Activated CD8-positive, alpha-beta memory T cell treated with anti-CD3 and anti-CD28 coated beads, Interleukin-2, amount 10 ng/mL, durations not matched to agents 7 days and 5 days (primary cell): ENCODE data around the gene NRXN2. TPM values are rescaled to one million over a fixed set of nuclear protein-coding genes. Genes with fewer than 3 reads are reported as not detected.

Experiments used
- ATAC-seq: fragments of 150-1000 bp; cut with Tn5 transposase; one replicate; pipeline ENCODE4 v1.10.0; 2021; ENCODE audit warnings: moderate library complexity
- CTCF ChIA-PET: fragments of 350-600 bp; sonication (Branson Sonifier 250); formaldehyde crosslinking; loops from one replicate; lab custom pipeline; 2021; ENCODE audit warnings: antibody characterized with exemption; lab: Charles Lee
- DNase-seq: peaks from one replicate; pipeline ENCODE4 v3.0.0-alpha.2; 2020
- H3K27ac Mint-ChIP-seq: one replicate; pipeline ENCODE4 v1.8.0; 2021; ENCODE audit warnings: mild to moderate bottlenecking, mixed read lengths
- H3K27me3 Mint-ChIP-seq: one replicate; pipeline ENCODE4 v1.8.0; 2021; ENCODE audit warnings: mixed read lengths
- H3K36me3 Mint-ChIP-seq: one replicate; pipeline ENCODE4 v1.8.0; 2021; ENCODE audit warnings: mild to moderate bottlenecking, mixed read lengths
- H3K4me1 Mint-ChIP-seq: one replicate; pipeline ENCODE4 v1.8.0; 2021; ENCODE audit warnings: mixed read lengths
- H3K4me3 Mint-ChIP-seq: one replicate; pipeline ENCODE4 v1.8.0; 2021; ENCODE audit warnings: mild to moderate bottlenecking, moderate library complexity, mixed read lengths
- H3K9me3 Mint-ChIP-seq: one replicate; pipeline ENCODE4 v1.8.0; 2022; ENCODE audit warnings: low read depth, mixed read lengths
- total RNA-seq, 2 experiments: library from RNA; stranded (reverse); gene quantifications; one replicate each; pipeline ENCODE4 v1.2.3, GENCODE V29; 2021

The NRXN2 gene
- under 1 TPM; 0.23 to 0.40 TPM for total RNA-seq

DNA sequence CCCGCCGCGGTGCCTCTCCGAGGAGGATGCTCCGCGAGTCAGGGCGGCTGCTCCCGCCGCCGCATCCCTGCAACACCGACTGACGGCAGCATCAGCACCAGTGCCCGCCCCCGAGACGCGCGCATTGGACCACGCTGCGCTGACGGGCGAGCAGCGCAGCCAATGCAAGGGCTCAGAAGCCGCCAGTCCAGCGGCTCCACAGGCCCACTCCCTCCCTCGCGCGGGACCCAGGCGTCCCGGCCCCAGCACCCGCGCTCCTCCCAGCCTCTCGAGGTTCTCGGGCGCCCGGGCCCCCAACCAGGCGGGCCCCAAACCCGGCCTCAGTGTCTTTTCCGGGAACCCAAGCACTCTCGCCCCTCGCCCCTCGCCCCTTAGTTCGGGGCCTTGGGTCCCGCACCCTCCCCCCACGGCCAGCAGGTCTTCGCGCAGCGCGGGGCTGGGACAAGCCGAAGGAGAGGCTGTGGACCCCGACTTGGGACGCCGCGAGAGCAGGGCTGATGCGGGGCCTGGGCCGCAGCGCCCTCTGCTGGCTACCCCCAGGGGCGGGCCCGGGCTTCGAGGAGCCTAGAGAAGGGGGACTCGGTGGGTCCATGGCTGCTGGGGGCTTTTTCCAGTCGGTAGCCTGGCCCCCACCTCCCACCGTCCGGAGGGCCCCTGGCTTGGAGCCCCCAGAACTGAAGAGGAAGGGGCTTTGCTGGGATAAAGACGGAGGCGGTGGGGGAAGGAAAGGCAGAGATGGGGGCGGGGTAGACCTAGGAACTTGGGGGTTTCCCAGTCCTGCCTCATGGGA, at the start of gene NRXN2:
TSS of gene NRXN2 (minus strand) at position 81 of the 790 bp plus-strand sequence. CDS start 9,498 bp downstream, outside the sequence.
- Mint-ChIP-seq H3K36me3 (no peaks in the 10 kb centered on the region), H3K9me3 (no peaks in the 10 kb centered on the region), H3K27ac (peak within 1 kb of the TSS; percentile 48), H3K4me1 (peaks cover 8% of the 10 kb centered on the region), H3K4me3 (peak within 1 kb of the TSS; percentile 56), H3K27me3 (peaks cover 30% of the 10 kb centered on the region)
- CTCF ChIA-PET, result interaction anchor here (1.7 kb wide), 1 partner anchor 34 kb away, joined by 7 read pairs; no protein-coding TSS in a partner anchor
- peak; percentile 100 for ATAC-seq
- peak; percentile 92 for DNase-seq

DNA sequence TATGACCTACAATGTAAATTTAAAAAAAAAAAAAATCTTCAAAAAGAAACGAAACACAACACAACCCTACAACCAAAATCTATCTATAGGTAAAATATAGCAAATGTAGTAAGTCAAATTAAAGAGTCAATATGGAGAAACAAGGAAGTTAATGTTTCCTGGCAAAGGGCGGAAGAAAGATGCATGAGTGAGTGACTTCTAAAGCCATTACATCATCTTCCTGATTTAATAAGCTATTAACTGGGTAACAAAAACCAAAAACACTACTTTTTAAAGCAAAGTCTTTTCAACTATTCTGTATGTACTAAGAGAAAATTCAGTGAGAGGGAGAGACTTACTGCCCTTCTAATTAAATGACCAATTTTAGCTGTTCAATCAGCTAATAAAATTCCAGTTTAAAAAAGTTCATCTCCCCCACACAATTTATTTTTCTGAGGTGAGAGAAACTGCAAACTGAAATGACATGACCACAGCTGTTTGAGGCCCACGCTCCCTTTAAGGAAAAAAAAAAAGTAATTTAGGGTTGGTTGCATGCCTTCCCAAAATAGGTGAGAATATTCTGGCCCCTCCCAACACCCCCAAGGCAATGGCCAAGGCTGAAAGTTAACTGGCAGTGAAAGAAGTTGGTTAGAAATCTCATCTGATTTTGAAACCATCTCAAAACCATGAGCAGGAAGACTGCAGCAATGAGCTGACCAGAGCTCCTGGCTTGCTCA, 49.5 kb upstream of the NRXN2 start:
- DNase-seq (no peak), ATAC-seq (no peak)
- Mint-ChIP-seq H3K27me3 (no peaks in the 10 kb centered on the region), H3K9me3 (no peaks in the 10 kb centered on the region), H3K4me1 (peaks cover 85% of the 10 kb centered on the region), H3K36me3 (peaks cover 95% of the 10 kb centered on the region), H3K27ac (peak overlapping the region; percentile 79), H3K4me3 (peak overlapping the region; percentile 28)
- CTCF ChIA-PET, result interaction anchor here (0.6 to 14.7 kb wide), 5 partner anchors 9 to 1662 kb away, joined by 3 to 294 read pairs (median 10); partner anchors contain the start of genes PYGM and RASGRP2

DNA sequence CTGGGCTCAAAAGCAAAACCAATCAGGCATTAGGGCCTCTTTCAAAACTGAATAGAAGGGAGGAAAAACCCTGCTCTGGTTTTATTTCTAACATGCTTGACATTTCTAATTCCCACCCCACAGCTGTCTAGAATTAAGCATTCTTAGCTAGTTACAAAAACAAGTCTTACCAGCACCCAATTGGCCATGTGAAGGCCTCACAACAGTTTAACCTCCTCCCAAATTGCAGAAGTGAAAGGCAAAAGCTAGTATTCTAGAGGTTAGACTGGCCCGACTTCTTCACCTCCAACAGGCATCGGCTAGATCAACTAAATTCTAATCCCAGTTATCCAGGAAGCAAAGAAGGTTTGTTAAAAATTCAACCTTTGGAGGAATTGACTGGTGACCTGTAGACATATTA, 48.9 kb upstream of the NRXN2 start:
- no peak for DNase-seq
- CTCF ChIA-PET, result interaction anchor here (1.6 to 14.7 kb wide), 3 partner anchors 8 to 29 kb away, joined by 10 to 294 read pairs (median 11); partner anchors contain the start of genes PYGM and RASGRP2
- H3K4me3 Mint-ChIP-seq, result no peak overlapping the region
- peaks cover 94% of the 10 kb centered on the region for H3K36me3 Mint-ChIP-seq
- peaks cover 85% of the 10 kb centered on the region for H3K4me1 Mint-ChIP-seq
- no peaks in the 10 kb centered on the region for H3K27me3 Mint-ChIP-seq
- ATAC-seq, result no peak
- H3K9me3 Mint-ChIP-seq, result no peaks in the 10 kb centered on the region
- peak overlapping the region; percentile 79 for H3K27ac Mint-ChIP-seq

DNA sequence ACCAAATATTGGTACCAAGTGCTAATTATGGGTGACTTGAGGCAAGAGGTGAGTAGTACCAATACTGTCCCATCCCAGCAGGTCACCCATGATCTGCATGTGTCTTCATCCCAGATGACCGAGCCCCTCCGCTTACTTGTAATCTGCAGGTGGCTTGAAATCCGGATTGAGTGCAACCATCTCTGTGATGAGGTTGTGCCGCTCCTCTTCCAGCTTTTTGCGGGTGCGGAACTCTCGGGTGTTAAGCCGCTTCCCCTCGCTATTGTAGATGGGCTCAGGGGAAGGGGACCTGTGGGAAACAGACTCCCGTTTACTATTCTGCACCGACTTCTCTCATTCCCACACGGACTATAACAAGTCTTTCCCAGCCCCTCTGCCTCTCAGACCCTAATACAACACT, 47.1 kb upstream of the NRXN2 start:
- CTCF ChIA-PET, result interaction anchor here (1.5 to 14.7 kb wide), 3 partner anchors 9 to 27 kb away, joined by 6 to 294 read pairs (median 10); partner anchors contain the start of genes PYGM, RASGRP2 and SF1
- H3K4me1 Mint-ChIP-seq, result peaks cover 79% of the 10 kb centered on the region
- no peaks in the 10 kb centered on the region for H3K9me3 Mint-ChIP-seq
- ATAC-seq (no peak), DNase-seq (no peak)
- H3K4me3 Mint-ChIP-seq, result no peak overlapping the region
- H3K27me3 Mint-ChIP-seq, result no peaks in the 10 kb centered on the region
- H3K36me3 Mint-ChIP-seq, result peaks cover 88% of the 10 kb centered on the region
- H3K27ac Mint-ChIP-seq, result no peak overlapping the region

DNA sequence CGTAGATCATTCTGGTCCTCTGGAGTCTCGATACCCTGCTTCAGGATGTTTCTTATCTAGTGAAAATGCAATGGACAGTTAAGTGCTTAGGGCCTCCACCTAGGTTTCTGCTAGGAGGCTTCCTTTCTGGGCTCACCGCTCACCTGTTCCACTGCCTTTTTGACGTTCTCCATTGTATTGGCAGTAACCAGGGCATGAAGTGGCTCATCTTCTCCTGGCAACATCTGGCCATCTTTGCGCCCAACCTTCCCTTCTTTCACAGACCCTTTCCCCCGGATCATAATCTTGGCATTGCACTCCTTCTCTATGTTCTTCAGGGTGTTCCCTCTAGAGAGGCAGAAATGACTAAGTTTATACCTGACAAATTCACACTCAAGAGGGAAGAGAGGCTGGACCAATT, 46.3 kb upstream of the NRXN2 start:
- peaks cover 79% of the 10 kb centered on the region for H3K4me1 Mint-ChIP-seq
- CTCF ChIA-PET, result interaction anchor here (2.3 to 14.7 kb wide), 2 partner anchors 10 to 26 kb away, joined by 10 to 294 read pairs; partner anchors contain the start of genes PYGM and RASGRP2

DNA sequence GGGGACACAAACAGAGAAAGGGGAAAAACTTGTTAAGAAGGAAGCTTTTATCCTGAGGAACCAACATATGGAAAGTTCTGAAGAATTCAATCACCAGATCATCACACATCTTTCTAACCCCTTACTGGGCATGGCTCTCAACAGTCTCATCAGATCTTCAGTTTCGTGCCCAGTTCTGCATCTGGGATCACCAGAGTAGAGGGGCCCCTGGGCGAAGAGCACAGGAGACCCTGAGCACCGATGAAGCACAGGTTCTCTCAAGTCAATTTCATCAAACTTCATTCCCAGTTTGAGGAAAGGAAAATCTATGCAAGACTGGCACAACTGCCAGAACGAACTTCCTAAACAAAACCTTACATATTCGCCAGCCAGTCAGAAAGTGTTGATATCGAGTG, 45.3 kb upstream of the NRXN2 start:
- CTCF ChIA-PET, result interaction anchor here (0.9 to 14.7 kb wide), 6 partner anchors 9 to 109 kb away, joined by 3 to 294 read pairs (median 7); partner anchors contain the start of genes PYGM, RASGRP2 and SF1
- Mint-ChIP-seq H3K27ac (peak overlapping the region; percentile 79), H3K9me3 (no peaks in the 10 kb centered on the region), H3K36me3 (peaks cover 83% of the 10 kb centered on the region), H3K4me3 (no peak overlapping the region), H3K4me1 (peaks cover 82% of the 10 kb centered on the region), H3K27me3 (no peaks in the 10 kb centered on the region)
- ATAC-seq (no peak), DNase-seq (no peak)

More for the DNA sequence above, 46.3 kb upstream of the NRXN2 start:
- H3K4me3 Mint-ChIP-seq, result no peak overlapping the region
- no peak for DNase-seq
- no peaks in the 10 kb centered on the region for H3K27me3 Mint-ChIP-seq
- H3K36me3 Mint-ChIP-seq, result peaks cover 88% of the 10 kb centered on the region
- H3K27ac Mint-ChIP-seq, result peak overlapping the region; percentile 47
- ATAC-seq, result no peak
- no peaks in the 10 kb centered on the region for H3K9me3 Mint-ChIP-seq

DNA sequence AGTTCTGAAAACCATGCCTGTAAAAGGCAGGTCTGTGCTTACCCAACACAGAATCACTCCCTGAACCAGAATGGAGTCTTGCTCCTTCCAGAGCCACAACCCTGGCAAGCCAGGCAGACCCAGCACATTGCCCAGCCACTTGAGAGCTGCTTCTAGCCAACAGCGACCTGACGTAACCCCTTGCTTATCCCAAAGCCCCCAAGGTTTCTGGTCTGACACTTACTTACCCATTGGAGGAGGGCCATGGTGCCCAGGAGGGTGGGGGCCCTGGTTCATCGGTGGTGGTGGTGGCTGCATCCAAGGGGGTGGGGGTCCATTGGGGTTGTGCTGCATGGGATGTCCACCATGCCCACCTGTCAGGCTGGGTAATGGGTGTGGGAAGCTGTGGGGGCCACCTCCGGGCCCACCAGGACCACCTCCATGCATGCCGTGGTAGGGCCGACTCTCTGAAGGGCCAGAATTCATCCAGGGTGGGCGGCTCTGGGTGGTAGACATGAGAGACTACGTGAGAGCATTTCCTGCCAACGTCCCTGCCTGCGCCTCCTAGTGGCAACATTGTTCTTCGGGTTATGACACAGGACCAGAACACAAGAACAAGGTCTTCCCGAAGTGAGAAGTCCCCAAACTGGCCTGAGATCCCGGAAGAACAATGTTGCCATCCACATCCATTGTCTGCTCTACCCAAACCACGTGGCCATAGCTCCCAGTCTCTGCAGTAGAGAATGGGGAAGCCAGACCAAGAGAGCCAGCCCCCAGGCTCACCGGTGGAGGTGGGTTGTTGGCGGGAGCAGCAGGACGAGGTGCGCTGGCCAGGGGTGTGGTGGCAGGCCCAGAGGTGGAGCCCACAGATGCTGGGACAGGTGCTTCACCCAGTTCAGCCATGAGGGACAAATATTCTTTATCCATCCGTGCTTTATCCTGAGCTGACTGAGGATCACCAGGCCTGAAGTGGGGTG, 44.6 kb upstream of the NRXN2 start:
- H3K27me3 Mint-ChIP-seq, result no peaks in the 10 kb centered on the region
- peaks cover 82% of the 10 kb centered on the region for H3K4me1 Mint-ChIP-seq
- peak; percentile 90 for DNase-seq
- peaks cover 79% of the 10 kb centered on the region for H3K36me3 Mint-ChIP-seq
- peak; percentile 37 for ATAC-seq
- peak overlapping the region; percentile 79 for H3K27ac Mint-ChIP-seq
- H3K9me3 Mint-ChIP-seq, result no peaks in the 10 kb centered on the region
- CTCF ChIA-PET, result interaction anchor here (0.5 to 14.7 kb wide), 7 partner anchors 9 to 110 kb away, joined by 3 to 294 read pairs (median 5); partner anchors contain the start of genes PYGM, RASGRP2 and SF1
- no peak overlapping the region for H3K4me3 Mint-ChIP-seq

DNA sequence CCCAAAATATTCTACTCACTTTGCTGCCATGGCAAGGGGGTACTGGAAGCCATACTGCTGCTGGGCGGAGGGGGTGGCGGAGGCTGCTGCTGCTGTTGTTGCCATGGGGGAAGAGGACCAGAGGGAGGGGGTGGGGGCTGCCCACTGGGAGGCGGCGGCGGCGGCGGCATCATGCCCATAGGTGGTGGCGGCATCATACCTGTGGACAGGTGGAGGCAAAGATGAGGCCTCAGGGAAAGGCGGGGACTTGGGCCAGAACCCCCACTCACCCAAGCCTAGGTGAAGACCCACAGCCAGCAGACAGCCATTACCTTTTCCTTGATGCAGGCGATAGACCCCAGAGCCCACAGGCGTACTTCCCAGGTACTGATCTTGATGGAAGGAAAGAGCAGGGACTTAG, 43.9 kb upstream of the NRXN2 start:
- no peak for ATAC-seq
- Mint-ChIP-seq H3K27ac (peak overlapping the region; percentile 79), H3K9me3 (no peaks in the 10 kb centered on the region), H3K4me3 (no peak overlapping the region), H3K36me3 (peaks cover 78% of the 10 kb centered on the region), H3K4me1 (peaks cover 82% of the 10 kb centered on the region), H3K27me3 (no peaks in the 10 kb centered on the region)
- CTCF ChIA-PET, result interaction anchor here (2.2 to 14.7 kb wide), 2 partner anchors 11 to 24 kb away, joined by 9 to 294 read pairs; partner anchors contain the start of gene RASGRP2
- DNase-seq, result no peak

DNA sequence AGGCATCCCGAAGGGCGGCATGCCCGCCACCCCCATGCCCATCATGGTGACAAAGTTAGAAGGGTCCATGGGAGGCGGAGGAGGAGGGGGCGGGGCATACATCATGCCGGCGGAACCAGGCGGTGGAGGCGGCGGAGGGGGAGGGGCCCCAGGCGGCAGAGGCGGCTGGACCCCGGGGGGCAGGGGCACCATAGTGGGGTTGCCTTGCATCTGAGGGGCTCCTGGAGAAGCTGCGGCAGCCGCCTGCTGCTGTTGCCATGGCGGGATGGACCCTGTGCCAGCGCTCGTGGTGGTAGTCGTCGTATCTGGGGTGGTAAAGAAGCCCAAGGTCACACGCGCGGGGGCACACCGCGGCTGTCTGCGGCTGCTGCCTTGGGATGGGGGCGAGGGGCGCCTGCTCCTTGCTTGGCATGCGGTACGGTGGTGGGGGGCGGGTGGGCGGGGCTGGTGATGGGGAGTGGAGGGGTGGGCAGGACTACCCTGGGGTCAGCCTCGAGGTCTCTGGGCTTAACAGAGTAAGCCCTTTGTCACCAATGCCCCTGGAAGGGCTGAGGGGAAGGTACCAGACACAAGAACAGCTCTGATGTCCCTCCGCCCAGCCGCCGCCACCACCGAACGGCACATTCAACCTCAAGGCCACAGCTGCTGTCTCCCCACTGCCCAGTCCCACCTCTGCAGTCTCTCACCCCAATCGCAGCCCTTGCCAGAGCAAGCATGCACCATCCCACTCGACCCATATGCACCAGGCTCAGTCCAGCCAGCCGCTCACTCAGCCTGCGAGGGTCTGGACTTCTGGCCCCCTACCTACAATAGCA, 43.1 kb upstream of the NRXN2 start:
- peaks cover 82% of the 10 kb centered on the region for H3K4me1 Mint-ChIP-seq
- H3K9me3 Mint-ChIP-seq, result no peaks in the 10 kb centered on the region
- CTCF ChIA-PET, result interaction anchor here (2.2 to 14.7 kb wide), 2 partner anchors 11 to 23 kb away, joined by 9 to 294 read pairs; partner anchors contain the start of gene RASGRP2
- H3K4me3 Mint-ChIP-seq, result no peak overlapping the region
- ATAC-seq, result no peak
- no peak for DNase-seq
- H3K27ac Mint-ChIP-seq, result peak overlapping the region; percentile 63
- H3K36me3 Mint-ChIP-seq, result peaks cover 73% of the 10 kb centered on the region
- no peaks in the 10 kb centered on the region for H3K27me3 Mint-ChIP-seq

DNA sequence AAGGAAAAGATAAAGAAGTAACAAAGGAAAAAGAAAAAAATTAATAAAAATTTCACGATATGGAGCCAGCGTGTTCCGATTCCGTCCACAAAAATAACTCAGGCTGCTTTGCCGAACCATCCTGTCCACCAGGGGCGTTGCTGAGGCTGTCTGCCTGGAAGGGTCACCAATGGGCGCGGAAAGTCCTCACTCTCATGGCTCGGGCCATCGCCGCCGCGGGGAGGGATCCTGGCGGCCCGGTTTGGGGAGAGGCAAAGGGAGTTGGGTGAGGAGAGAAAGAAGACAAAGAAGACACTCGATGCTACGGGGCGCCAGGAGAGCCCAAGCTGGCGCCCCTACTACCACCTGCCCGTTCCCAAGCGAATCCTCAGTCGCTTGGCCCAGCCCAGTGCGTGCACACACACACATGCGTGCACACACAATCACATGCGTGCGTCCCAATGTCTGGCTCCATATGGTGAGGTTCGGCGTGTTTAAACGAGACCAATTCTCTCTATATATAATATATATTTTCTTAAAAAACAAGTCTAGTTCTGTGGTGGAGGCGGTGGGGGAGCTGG, 42.4 kb upstream of the NRXN2 start:
- H3K9me3 Mint-ChIP-seq, result no peaks in the 10 kb centered on the region
- H3K4me3 Mint-ChIP-seq, result peak overlapping the region; percentile 60
- H3K4me1 Mint-ChIP-seq, result peaks cover 86% of the 10 kb centered on the region
- ATAC-seq (no peak), DNase-seq (no peak)
- peak overlapping the region; percentile 87 for H3K27ac Mint-ChIP-seq
- CTCF ChIA-PET, result interaction anchor here (1.1 to 14.7 kb wide), 6 partner anchors 9 to 347 kb away, joined by 3 to 294 read pairs (median 5); partner anchors contain the start of gene RASGRP2
- H3K27me3 Mint-ChIP-seq, result no peaks in the 10 kb centered on the region
- peaks cover 66% of the 10 kb centered on the region for H3K36me3 Mint-ChIP-seq

DNA sequence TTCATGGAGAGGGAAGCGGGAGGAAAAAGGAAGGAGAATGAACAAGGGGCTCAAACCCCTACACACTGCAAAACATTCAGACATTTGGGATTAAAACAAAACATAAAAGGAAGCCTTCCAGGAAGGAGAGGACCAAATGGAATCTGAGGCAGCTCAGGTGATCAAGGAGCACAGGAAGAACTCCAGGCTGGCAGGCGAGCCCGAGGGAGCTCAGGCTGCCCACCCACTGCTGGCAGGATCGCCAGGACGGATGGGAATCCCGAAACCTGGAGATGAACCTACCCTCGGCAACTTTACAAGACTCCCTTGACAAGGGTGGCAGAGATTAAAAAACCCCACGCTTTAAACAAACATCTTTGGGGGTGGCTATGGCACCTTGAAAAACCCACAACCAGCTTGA, 41.8 kb upstream of the NRXN2 start:
- ATAC-seq (no peak), DNase-seq (no peak)
- H3K36me3 Mint-ChIP-seq, result peaks cover 62% of the 10 kb centered on the region
- H3K27me3 Mint-ChIP-seq, result no peaks in the 10 kb centered on the region
- H3K4me3 Mint-ChIP-seq, result peak overlapping the region; percentile 60
- H3K4me1 Mint-ChIP-seq, result peaks cover 91% of the 10 kb centered on the region
- no peaks in the 10 kb centered on the region for H3K9me3 Mint-ChIP-seq
- H3K27ac Mint-ChIP-seq, result peak overlapping the region; percentile 87
- CTCF ChIA-PET, result interaction anchor here (1.0 to 14.7 kb wide), 11 partner anchors 8 to 348 kb away, joined by 3 to 294 read pairs (median 4); partner anchors contain the start of gene RASGRP2
